Activated CD8-positive, alpha-beta memory T cell treated with anti-CD3 and anti-CD28 coated beads for 24 hours (primary cell): ENCODE data around the gene ADGRB3.

ENCODE experiments used
- DNase-seq: peaks from one replicate; pipeline ENCODE4 v3.0.0-alpha.2; 2020

ADGRB3 gene

DNA sequence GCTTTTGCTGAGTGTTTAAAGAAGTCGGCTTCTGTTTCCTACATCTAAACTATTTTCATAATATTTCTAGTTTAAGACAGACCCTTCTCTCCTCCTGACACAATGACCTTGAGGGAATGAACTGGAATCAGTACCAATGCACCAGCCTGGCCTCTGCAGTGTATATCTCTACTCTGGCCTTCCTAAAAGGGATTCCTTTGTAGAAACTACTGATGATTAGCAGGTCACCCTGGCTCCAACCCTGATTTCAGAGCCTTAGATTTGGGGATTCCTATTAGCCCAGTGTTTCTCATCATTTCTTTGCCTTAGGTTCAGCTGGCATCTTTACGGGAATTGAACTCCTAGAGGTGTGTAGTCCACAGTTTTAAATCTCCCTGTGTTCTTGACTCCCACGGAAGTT lies 75.4 kb downstream of the ADGRB3 start:
- DNase-seq = no peak

GRCh38 chr6:68710916-68711315 lies 75.8 kb downstream of the ADGRB3 start:
- DNase-seq = no peak

DNA sequence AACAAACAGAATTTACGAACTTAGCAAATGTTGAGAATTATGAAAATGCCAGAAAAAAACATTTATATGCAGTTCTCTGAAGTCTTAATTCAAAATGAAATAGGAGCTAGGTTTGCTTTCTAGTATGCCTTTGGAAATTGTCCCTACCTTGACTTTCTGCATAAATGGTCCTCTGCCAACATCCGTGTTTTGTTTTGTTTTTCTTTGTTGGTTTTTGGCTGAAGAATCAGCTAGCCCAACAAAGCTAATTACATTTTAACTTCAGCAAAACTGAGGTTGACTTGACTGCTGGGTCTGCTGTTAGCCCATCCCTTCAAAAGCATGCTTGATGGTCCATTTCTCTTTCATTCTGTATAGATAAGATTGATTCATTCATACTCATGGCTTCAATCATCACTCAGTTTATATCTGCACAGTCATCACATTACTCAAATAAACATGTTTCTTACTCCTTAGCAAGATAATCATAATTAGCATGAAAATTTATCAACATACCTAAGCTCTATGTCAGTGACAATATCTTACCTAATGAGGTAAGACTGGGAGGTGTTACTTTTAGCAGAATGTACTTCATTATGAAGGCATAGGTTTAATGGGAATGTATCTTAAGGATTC lies 76.4 kb downstream of the ADGRB3 start:
- DNase-seq = no peak

- no peak for DNase-seq
Observed at GRCh38 chr6:68716620-68717019, 81.5 kb downstream of the ADGRB3 start.

DNA sequence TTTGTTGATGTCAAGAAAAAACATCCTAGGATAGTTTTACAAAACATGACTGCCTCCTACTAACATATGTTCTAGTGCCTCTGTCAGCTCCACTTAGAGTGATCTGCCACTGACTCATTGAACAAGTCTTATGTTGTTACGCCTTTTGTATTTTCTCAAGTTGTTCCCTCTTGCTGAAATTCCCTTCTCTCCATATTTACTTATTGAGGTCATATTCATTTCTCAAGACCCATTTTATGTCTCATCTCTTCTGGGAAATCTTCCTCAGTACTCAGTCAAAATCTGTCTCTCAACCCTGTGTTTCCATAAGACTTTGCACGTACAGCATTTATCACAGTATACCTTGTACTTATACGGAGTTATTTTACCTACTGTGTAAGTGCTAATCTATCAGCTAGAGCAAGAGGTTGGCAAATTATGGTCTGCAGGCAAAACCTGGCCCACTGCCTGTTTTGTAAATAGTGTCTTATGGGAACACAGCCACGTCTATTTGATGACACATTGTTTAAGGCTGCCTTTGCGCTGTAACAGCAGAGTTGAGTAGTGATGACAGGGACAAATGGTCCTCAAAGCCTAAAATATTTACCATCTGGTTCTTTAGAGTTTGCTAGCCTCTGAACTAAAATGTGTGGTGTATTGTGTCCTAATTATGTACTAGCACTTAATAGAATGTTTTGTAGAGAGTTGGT lies 83.4 kb downstream of the ADGRB3 start:
- DNase-seq = no peak

GRCh38 chr6:68719761-68720160 lies 84.7 kb downstream of the ADGRB3 start:
- no peak for DNase-seq

DNA sequence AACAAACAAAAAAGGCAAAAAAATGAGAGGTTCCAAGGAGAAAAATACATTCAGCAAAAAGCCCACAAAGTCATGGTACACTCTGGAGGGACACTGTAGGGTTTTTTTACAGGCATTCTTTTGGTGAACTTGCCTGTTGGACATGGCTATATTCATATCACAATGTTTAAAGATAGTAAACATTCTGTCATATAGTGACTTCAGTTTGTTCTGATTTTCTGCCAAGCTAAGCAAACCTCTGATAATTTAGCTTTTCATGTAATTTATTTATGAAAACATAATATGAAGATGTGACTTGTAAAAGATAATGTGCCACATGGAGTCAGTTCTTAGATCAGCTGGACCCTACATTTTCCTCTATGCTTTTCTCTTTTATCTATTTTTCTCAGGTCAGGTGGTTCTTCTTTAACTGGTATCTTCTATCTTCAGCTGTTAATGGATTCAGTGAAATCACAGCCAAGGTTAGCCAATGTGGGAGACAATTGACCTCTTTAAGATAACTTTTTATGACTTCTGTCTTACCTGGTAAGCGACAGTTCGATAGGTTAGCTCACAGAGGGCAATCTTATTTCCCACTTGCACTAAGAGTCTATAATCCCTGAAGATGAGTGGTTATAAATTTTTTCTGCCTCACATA lies 87.9 kb downstream of the ADGRB3 start:
- DNase-seq = no peak

DNA sequence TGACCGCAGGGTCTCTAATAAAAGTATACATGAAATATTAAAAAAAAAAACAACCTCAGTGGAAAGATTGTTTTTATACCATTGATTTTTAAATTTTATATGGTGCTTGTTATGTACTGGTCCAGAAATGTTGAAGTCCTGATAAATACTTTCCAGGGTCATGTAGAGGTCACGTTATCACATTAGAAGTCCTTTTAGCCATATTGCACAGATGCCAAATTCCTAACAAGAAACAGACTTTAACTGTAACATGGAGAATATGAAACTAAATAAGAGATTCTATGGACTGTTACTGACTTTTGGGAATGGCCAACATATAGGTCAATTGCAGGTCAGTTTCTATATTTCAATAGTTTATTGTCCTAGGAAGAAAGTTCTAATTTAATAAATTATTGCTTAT lies 89.0 kb downstream of the ADGRB3 start:
- DNase-seq = no peak

- DNase-seq = no peak
Observed at GRCh38 chr6:68726337-68726736, 91.3 kb downstream of the ADGRB3 start.

GRCh38 chr6:68726992-68727391 lies 91.9 kb downstream of the ADGRB3 start:
- DNase-seq = no peak

DNA sequence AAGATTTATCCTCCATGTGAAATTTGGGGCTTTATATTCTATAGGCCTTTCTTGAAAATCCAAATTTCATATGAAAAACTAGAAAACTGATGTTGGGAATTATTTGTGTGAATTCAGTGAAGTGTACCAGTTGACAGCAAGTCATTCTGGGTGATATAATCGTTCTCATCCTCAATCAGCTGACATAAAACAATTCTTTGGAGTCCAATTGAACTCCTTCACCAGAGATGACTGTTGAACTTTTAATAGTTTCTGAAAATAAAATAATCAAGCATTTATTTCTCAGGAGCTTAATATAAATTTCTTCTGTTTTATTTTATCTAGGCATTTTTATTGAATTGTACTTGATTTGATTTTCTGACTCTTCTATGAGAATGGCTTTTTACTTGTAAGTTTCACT lies 92.6 kb downstream of the ADGRB3 start:
- DNase-seq = no peak

DNA sequence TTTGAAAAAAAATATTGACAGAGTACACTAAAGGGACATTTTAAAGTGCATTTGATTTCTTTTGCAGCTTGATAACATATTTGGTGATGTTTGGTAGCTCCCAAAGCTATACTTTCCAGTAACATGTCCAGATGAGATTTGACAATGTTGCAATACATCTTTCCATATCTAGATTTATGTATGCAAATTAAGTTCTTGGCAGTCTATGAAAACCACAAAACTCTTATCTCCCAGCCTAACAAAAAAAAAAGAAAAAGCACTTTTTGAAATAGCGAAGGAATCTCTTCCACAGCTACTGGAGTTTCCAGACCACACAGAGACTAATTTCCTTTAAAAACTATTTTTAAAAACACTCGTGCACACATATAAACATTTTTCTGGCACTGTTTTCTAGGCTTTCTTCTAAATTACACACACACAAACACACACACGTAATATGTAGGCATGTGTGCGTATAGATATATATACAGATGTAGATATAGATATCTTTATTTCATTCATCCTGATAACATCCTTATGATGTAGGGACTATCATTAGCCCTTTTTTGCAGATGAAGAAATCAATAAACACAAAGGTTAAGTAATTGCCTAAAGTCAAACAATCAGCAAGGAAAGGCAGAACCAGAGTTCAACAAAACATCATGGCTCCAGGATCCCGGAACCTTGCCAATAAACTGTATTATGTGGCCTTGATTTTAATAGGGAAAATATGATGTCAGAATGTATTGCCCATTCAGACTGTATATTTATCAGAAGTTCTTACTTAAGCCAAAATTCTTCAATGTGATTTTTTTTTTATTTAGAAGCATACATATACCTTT lies 93.3 kb downstream of the ADGRB3 start:
- no peak for DNase-seq

GRCh38 chr6:68729377-68729903 lies 94.4 kb downstream of the ADGRB3 start:
- DNase-seq = no peak

DNA sequence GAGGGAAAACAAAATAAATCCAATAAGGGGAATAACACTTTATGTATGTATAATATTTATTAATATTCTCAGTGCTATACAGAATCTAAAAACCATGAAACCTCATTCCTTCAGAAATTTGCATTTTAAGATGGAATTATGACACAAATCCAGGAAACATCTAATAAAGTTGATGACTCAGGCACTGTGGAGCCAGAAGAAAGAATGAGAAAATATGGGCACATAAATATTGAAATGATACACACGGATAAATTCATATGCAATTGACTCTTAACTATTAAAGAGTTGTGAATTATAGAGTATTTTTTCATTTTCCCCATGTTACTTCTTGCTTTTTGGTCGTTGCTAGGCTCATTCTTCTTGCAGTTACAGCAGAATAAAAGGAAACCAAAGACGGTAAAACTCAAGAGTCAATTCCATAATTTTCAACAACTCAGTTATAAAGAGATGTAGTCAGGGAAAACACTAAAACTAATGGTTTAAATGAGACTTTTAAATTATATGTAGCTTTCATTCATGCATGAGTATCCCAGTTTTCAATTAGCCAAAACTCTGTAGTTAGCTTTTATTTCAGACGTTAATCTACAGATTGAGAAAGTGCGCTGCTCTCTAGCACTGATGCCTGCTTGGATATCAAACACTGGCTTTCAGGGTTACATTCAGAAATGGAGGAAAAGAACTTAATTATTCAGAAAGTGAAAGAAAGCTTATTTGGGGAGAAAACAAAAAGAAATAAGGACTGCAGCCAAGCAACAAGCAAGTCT lies 95.4 kb downstream of the ADGRB3 start:
- no peak for DNase-seq

- DNase-seq = no peak
Observed at GRCh38 chr6:68732423-68732822, 97.3 kb downstream of the ADGRB3 start.

DNA sequence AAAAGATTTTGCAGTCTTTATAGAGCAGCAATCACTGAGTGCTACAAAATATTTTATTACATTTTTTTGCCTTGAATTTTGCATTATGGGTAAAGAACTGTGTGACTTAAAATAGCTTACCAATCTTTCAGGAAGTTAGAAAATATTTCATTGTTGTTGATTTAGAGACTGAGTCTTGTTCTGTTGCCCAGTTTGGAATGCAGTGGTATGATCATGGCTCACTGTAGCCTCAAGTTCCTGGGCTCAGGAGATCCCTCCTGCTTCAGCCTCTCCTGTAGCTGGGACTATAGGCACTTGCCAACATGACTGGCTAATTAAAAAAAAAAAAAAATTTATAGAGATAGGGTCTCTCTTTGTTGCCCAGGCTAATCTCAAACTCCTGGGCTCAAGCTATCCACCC lies 100.8 kb downstream of the ADGRB3 start:
- DNase-seq = no peak

- no peak for DNase-seq
Observed at GRCh38 chr6:68737061-68737460, 102.0 kb downstream of the ADGRB3 start.

DNA sequence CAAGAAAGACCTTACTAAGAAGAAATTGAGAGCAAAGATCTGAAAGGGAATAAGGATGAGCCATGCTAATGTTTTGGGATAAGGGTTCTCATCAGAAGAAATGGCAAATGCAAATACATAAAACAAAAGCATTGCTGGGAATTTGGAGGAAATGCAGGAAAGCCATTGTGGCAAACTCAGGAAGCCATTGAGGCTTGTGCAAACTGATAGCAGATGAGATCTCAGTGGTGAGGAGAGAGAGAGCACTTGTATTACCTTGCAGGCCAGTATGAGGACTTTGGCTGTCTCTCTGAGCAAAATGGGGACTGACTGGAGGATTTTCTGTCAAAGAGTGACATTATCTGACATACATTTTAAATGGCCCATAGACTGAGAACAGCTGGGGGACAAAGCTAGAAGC lies 103.0 kb downstream of the ADGRB3 start:
- no peak for DNase-seq

DNA sequence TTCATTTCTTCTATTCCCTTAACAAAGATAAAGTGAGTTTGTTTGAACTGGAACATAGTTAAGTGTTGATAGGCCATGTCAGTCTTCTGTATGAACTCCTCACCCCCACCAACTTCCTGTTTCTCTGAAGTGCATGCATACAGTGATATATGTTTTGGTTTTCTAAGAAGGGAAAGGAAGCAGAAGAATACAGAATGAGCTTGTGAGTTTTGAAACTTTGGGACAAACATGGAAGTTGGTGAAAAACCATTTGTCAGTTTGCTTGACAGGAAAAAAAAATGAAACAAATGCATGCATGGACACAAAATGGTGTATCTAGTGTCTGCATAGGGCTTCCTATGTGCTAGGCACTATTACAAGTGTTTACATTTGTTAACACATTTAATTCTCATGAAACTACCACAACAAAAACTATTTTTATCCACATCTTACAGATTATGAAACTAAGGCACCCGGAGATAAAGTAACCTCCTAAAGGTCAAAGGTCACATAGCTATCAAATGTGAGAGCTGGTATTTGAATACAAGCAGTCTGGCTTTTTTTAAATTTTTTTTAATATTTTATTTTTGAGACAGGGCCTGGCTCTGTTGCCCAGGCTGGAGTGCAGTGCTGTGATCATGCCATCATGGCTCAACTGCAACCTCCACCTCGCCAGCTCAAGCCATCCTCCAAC lies 105.9 kb downstream of the ADGRB3 start:
- DNase-seq = no peak

DNA sequence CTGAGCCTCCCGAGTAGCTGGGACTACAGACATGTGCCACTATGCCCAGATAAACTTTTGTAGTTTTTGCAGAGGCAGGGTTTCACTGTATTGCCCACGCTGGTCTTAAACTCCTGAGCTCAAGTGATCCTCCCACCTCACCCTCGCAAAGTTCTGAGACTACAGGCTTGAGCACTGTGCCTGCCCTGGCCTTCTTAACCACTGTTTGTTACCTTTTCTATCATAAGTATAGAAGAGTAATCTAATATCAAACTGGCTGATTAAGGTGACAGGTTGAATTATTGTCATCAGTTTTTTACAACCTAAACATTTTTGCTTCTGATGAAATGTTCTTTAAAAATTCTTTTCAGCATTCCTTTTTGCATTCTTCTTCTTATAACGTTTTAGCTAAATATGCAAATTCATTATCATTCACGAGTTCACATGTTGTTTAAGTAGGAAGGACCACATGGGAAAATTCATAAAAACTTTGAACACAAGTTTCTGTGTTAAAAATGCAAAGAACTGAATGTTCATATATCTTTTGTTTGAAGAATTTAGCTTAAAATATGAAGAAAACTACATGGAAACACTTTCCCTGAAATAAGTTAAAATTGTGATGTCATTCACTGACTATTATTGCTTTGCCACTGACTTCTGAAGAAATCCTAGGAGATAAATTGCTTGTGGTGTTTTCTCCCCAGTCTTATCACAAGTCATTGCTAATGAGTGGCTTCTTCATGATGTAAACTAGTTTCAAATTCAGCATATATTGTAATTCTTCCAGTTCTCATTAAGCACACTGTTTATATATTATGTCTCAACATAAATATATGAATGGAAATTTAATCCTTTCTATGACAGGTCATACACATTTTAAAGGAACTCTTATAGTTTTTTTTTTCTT lies 106.7 kb downstream of the ADGRB3 start:
- DNase-seq = no peak

GRCh38 chr6:68743099-68743498 lies 108.0 kb downstream of the ADGRB3 start:
- no peak for DNase-seq
